ENCODE data around the gene DKC1.

Gene DKC1

GRCh38 chrX:154730253-154730891 lies 32.3 kb upstream of the DKC1 start:
- peak; percentile 89 for DNase-seq (ENCODE audit: low read depth)
- no peak overlapping the region for H3K4me3 ChIP-seq (ENCODE audit: low read length)
- TF ChIP-seq, protein P1, sequence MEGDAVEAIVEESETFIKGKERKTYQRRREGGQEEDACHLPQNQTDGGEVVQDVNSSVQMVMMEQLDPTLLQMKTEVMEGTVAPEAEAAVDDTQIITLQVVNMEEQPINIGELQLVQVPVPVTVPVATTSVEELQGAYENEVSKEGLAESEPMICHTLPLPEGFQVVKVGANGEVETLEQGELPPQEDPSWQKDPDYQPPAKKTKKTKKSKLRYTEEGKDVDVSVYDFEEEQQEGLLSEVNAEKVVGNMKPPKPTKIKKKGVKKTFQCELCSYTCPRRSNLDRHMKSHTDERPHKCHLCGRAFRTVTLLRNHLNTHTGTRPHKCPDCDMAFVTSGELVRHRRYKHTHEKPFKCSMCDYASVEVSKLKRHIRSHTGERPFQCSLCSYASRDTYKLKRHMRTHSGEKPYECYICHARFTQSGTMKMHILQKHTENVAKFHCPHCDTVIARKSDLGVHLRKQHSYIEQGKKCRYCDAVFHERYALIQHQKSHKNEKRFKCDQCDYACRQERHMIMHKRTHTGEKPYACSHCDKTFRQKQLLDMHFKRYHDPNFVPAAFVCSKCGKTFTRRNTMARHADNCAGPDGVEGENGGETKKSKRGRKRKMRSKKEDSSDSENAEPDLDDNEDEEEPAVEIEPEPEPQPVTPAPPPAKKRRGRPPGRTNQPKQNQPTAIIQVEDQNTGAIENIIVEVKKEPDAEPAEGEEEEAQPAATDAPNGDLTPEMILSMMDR (conservative IDR thresholded peaks at IDR 0.05; ENCODE audit: low read length): no peak

- TF ChIP-seq, protein P1 (conservative IDR thresholded peaks at IDR 0.05; ENCODE audit: low read length): no peak
- no peak overlapping the region for H3K4me3 ChIP-seq (ENCODE audit: low read length)
- DNase-seq (ENCODE audit: low read depth): no peak
Observed at GRCh38 chrX:154731184-154731583, 31.5 kb upstream of the DKC1 start.

GRCh38 chrX:154731881-154732280 lies 30.8 kb upstream of the DKC1 start:
- no peak overlapping the region for H3K4me3 ChIP-seq (ENCODE audit: low read length)
- TF ChIP-seq, protein P1 (conservative IDR thresholded peaks at IDR 0.05; ENCODE audit: low read length): no peak
- no peak for DNase-seq (ENCODE audit: low read depth)

GRCh38 chrX:154732421-154733065 lies 30.1 kb upstream of the DKC1 start:
- no peak for DNase-seq (ENCODE audit: low read depth)
- TF ChIP-seq, protein P1 (conservative IDR thresholded peaks at IDR 0.05; ENCODE audit: low read length): no peak
- H3K4me3 ChIP-seq (ENCODE audit: low read length): no peak overlapping the region

GRCh38 chrX:154733066-154733425 lies 29.6 kb upstream of the DKC1 start:
- H3K4me3 ChIP-seq (ENCODE audit: low read length): no peak overlapping the region

GRCh38 chrX:154734061-154734781 lies 28.4 kb upstream of the DKC1 start:
- no peak overlapping the region for H3K4me3 ChIP-seq (ENCODE audit: low read length)
- no peak for DNase-seq (ENCODE audit: low read depth)
- TF ChIP-seq, protein P1 (conservative IDR thresholded peaks at IDR 0.05; ENCODE audit: low read length): no peak

More at GRCh38 chrX:154733066-154733425, 29.6 kb upstream of the DKC1 start:
- DNase-seq (ENCODE audit: low read depth): no peak
- TF ChIP-seq, protein P1 (conservative IDR thresholded peaks at IDR 0.05; ENCODE audit: low read length): no peak
